T-helper 2 cell treated with Interferon-gamma antibody and Interleukin-4, amounts not matched to agents 100 ng/mL and 5 ng/mL, for 36 hours (primary cell): ENCODE data around the gene MARK3. TPM values are rescaled to one million over a fixed set of nuclear protein-coding genes. Genes with fewer than 3 reads are reported as not detected.

ENCODE experiments used
- intact Hi-C: fragments of 100-400 bp; cut with micrococcal nuclease; formaldehyde crosslinking; loops from one replicate; pipeline ENCODE4 v1.15.1; 2023
- total RNA-seq: library from RNA; stranded (reverse); gene quantifications from 2 replicates; pipeline ENCODE4 v1.2.3, GENCODE V29; 2022

The MARK3 gene
- total RNA-seq, 1 donor from 2014 or later, result 78.0 TPM

DNA sequence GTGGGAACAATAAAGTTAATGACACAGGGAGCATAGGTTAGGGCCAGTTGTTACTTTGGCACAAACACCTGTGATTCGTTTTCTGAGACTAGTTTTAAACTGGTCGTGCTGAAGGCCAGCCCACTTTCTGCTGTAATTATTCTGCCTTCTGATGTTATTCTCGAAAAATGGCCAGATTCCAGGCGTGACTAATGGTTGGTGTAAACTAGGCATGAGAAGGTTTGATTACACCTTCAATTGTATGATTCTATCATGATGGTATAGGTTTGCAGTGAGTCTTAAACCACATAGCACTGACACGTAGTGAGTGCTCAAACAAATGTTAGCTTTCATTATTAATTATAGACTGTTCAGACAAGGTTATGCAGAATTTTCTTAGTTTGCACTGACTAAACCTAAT lies 98.4 kb downstream of the MARK3 start:
- intact Hi-C loops, result no loop called here

DNA sequence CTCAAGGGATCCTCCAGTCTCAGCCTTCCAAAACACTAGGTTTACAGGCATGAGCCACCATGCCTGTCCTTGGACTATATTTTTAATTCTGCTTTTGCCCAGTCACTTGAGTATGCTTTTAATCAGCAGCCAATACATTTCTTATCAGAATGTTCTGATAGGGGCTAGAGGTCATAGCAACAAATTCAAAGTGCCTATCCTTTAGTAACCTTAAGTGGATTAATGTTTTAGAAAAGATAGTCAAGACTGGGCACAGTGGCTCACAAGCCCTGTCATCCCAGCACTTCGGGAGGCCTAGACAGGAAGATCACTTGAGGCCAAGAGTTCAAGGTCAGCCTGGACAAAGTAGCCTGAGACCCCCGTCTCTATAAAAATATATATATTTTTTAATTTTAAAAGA lies 100.3 kb downstream of the MARK3 start:
- intact Hi-C loops, result no loop called here

DNA sequence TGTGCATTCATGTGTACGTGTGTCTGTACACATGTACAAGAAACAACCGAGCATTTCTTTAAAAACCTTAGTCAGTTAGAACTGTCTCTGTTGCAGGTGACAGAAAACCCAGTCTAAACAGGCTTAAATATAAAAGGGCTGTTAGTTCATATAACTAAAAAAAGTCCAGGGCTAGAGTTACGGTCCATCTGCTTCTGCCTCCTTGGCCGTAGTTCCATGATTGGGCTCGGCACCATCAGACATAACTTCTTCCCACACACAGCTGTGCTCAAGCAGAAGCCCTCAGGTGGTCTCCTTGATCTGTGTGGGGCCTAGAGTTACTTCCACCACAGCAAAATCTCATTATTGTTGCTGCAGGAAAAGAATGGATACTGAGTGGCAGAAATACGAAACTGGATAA lies 102.9 kb downstream of the MARK3 start:
- intact Hi-C loops, result no loop called here

DNA sequence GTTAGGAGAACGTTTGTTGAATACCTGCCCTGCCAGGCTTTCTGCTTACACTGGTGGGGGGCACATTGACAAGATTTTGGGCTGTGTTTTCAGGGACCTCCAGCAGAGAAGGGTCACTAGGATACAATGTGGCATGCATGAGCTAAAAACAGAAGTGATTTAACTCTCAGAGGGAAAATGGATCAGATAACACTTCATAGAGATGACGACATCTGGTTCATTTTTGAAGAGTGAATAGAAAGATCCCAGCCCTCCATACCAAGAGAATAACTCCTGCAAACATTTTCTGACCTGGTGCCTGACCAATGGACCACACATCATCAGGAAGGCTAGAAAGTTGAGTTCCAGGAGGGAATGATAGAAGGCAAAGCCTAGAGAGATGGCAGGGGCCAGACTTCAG lies 103.7 kb downstream of the MARK3 start:
- intact Hi-C loops, result no loop called here

DNA sequence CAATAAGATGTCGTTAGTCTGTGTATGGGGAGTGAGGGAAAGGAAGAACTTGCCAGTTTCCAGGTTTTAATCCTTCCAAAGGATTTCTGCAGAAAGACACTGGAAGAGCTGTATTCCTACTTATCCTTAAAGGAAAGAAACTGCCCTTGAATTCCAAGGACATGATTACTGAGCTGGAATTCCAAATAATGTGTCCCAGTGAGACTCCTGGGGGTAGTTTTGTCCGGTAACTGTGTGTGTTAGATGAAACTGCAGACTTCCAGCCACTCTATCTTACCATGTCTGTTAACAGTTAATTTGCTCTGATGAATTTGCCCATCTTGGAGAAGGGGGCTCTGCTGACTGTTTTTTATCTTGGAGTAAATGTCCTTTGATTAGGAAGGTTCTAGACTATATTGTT lies 104.4 kb downstream of the MARK3 start:
- intact Hi-C loops, result no loop called here

DNA sequence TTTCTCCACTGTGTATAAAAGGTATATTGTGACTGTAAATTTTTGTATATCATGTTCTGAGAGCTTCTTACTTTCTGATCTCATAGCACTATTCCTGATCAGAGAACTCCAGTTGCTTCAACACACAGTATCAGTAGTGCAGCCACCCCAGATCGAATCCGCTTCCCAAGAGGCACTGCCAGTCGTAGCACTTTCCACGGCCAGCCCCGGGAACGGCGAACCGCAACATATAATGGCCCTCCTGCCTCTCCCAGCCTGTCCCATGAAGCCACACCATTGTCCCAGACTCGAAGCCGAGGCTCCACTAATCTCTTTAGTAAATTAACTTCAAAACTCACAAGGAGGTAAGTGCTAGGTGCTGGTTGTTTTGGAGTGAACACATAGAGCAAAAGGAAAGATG lies 106.5 kb downstream of the MARK3 start:
- intact Hi-C loops, result no loop called here

DNA sequence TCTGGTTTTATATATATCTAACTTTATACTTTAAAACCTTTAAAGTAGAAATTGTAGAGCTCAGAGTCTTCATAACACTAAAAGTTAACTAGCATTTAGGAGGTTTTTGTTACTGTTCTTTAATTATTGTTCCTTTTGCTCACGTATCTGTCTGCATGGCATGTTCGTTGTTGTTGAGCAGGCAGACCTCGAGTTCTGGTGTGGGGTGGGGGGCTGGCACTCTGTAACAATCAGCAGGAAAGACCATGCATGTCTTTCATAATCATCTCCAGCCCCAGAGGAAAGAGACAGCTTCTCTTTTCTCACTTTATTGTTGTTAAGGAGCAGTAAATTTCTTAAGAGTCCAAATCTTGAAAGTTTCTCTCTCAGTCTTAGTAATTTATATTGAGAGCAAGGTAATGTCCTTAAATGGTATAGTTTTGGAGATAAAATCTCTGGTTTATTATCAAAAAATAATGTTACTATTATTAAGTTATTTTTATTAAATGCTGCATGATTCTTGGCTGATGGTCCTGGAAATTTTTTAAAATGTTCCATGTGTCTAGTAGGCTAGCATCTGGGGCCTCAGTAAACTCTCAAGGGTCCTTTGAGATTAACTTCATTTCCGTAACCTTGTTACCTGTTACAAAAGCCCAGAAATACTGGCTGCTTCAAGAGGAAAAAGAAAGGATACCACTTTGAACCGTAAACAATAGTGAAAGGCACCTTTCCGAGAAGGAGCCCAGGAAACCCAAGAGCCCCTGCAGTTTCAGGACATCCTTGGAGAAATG lies 107.1 kb downstream of the MARK3 start:
- intact Hi-C loops, result no loop called here

DNA sequence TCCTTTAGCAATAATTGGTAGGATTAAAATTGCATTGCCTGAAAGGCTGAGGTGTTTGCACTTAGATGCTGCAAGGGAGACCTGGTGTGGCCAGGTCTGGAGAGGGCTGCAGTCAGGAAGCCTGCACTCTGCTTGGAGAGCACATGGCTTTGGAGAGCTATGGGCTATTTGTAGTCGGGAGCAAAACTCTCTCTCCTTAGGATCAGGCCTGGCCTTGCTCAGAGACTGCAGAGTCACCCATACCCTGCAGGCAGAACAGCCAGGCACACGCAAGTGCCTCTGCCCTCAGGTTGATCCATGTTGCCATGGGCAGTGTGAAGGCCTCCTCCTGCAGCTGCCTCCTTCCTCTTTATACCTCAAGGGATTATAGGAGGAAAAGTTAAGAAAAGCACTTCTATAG lies 110.6 kb downstream of the MARK3 start:
- intact Hi-C loops, result no loop called here

DNA sequence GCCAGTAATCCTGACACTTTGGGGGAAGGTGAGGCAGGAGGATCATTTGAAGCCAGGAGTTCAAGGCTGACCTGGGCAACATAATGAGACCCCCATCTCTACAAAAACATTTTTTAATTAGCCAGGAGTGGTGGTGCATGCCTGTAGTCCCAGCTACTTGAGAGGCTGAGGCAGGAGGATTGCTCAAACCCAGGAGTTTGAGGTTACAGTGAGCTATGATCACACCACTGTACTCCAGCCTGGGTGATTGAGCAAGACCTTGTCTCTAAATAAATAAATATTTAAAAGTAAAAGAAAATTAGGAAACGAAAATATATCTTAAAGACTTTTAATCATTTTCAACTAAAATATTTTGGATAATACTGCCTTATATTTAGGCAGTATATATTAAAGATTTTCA lies 111.6 kb downstream of the MARK3 start:
- intact Hi-C loops, result no loop called here

DNA sequence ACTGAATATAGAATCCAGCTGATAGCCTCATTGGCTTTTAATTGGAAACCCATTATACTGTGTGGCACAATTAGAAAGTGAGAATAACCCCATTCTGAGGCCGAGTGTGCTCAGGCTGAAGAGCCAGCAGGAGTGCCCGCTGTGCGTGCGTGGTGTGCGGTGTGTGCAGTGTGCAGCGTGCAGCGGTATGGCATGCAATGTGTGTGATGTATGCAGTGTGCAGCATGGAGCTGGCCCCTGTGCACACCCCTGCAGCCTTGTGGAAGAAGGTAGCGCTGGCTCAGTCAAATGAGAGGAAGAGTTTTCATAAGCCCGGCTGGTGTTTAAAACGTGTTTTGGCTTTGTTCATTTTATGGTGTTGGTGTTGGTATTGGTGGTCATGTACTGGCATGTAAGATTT lies 114.5 kb downstream of the MARK3 start:
- intact Hi-C loops, result loop anchor here (1.0 kb wide), 1 partner anchor 47 kb away; no protein-coding TSS in a partner anchor

DNA sequence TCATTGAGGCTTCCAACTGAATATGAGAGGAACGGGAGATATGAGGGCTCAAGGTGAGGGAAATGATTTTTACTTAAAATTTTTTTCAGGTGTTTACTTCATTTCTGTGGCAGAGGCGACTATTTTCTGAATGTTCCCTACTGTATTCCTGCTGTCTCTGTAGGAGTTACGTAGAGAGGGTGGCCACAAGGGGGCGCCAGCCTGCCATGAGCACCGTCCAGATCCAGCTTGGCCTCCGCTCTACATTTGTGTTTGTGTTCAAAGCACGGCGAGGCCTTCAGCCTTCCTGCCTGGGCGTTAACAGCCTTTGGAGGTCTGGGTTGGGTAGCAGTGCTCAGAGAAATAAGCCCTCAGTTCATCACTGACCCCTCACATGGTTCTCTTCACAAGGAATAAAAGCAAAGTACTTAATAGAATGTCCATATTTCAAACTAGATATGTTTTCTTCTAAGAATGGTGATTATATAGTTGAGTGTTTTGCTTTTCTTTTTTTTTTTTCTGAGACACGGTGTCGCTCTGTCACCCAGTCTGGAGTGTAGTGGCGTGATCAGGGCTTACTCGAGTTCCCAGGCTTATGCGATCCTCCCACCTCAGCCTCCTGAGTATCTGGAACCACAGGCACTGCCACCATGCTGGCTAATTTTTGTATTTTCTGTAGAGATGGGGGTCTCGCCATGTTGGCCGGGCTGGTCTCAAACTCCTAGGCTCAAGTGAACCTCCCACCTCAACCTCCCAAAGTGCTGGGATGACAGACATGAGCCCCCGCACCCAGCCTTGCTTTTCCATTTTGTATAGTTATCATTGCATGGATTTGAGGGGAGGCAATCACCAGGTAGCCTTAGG lies 115.2 kb downstream of the MARK3 start:
- intact Hi-C loops, result loop anchor here (1.0 kb wide), 1 partner anchor 46 kb away; no protein-coding TSS in a partner anchor

DNA sequence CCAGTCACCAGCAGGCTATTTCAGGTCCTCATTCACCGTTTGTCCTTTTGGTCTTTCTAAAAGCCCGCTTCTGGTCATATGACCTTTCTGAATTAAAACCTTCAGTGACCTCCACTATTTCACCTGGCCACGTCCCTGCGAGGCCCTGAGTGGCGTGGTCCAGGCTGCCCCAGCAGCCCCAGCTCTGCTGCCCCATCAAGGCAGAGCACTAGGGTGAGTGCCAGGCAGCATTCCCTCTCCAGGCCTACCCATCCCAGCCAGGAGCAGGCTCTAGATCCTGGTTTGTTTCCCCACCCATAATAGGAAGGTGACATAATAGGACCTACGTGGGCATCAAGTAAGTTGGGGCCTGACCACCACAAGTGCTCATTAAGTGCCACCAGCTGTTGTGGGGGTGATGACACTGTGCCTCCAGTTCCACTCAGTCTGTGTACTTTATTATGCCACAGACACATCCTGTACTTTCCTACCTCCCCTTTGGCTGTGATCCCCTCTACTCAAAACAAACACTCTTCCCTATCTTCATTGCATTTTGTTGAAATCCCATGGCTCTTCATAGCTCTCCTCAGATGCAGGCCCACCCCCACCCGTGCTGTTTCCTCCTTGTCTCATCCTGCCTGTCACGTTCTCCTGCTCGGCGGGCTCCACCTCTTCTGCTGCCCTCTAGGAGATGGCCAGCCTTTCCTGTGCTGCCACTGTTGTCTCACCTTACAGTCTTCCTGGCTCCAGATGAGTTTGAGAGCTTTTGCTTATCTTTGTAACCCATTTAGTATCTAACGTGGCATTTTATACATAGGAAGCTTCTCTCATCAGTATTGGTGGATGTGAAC lies 116.0 kb downstream of the MARK3 start:
- intact Hi-C loops, result no loop called here

DNA sequence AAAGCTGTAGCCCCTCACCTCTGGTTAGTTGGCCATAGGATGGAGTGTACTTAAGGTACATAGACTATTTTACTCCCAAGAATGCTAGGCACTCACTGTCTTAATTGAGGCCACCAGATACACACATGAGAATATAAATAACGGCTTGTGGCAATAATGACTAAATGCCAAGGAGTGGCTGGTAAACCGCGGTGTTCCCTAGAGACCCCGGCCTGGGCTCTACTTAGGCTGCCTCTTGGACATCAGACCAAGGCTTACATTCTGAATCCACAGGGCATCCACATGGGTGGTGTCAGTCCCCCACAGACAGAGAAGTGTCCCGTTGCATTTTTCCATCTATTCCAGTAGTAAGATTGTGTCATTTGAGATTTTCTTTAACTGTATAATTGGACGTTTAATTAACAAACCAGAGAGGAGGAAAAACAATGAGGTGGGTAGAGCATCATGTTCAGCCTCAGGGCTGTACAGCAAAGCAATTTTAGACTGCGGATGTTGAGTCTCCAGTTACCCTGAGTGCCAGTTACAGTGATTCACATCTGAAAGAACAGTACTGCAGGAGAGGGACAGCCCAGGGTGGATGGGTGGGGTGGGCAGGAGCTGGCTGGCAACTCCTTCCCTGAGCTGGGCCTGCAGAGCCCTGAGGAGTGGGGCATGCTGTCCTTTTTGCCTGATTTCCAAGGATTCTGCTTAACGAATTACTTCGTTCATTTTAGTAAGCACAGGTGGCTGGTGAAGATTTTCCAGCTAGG lies 116.9 kb downstream of the MARK3 start:
- intact Hi-C loops, result no loop called here

DNA sequence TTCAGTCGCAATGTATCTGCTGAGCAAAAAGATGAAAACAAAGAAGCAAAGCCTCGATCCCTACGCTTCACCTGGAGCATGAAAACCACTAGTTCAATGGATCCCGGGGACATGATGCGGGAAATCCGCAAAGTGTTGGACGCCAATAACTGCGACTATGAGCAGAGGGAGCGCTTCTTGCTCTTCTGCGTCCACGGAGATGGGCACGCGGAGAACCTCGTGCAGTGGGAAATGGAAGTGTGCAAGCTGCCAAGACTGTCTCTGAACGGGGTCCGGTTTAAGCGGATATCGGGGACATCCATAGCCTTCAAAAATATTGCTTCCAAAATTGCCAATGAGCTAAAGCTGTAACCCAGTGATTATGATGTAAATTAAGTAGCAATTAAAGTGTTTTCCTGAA lies 117.7 kb downstream of the MARK3 start:
- intact Hi-C loops, result no loop called here

DNA sequence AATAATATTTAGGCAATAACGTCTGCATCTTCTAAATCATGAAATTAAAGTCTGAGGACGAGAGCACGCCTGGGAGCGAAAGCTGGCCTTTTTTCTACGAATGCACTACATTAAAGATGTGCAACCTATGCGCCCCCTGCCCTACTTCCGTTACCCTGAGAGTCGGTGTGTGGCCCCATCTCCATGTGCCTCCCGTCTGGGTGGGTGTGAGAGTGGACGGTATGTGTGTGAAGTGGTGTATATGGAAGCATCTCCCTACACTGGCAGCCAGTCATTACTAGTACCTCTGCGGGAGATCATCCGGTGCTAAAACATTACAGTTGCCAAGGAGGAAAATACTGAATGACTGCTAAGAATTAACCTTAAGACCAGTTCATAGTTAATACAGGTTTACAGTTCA lies 118.1 kb downstream of the MARK3 start:
- intact Hi-C loops, result no loop called here

DNA sequence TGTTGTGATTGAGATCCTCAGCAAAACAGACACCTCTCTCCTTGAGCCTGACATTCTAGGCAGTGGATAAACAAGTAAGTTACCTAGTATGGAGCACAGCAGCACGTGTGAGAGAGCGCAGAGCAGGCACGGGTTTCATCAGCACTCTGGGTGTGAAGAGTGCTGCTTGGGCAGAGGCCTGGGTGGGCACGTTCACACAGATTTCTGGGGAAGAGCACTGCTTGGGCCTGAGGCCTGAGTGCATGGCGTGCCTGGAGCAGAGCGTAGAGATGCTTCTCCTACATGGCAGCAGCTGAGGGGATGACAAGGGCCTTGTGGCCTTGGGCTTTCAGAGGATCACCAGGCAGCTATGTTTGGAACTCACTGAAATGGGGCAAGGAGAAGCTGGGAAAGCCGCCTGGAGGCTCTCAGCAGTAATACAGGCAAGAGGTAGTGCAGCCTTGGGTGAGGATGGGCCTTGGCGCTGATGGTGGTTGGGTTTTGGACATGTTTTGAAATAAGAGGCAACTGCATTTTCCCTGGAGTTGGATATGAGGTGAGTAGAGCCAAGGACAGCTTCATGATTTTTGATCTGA lies 119.9 kb downstream of the MARK3 start:
- intact Hi-C loops, result no loop called here

DNA sequence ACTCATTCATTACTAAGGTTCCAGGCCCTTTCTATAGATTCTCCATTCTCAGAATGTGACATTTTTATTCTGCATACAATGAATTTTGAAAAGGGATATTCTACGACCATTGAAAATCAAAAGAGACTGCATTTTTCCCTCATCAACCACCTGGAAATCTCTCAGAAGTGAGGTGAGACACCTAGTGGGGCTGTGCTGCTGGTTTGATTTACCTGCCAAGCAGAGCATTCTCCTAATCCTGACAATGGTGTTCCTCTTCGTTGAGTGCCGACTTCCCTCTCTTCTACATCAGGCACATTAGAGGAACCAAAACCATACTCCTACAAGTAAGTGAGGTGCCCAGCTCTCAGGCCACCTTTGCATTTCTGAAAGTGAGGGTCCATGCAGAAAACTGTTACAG lies 122.5 kb downstream of the MARK3 start:
- intact Hi-C loops, result no loop called here

DNA sequence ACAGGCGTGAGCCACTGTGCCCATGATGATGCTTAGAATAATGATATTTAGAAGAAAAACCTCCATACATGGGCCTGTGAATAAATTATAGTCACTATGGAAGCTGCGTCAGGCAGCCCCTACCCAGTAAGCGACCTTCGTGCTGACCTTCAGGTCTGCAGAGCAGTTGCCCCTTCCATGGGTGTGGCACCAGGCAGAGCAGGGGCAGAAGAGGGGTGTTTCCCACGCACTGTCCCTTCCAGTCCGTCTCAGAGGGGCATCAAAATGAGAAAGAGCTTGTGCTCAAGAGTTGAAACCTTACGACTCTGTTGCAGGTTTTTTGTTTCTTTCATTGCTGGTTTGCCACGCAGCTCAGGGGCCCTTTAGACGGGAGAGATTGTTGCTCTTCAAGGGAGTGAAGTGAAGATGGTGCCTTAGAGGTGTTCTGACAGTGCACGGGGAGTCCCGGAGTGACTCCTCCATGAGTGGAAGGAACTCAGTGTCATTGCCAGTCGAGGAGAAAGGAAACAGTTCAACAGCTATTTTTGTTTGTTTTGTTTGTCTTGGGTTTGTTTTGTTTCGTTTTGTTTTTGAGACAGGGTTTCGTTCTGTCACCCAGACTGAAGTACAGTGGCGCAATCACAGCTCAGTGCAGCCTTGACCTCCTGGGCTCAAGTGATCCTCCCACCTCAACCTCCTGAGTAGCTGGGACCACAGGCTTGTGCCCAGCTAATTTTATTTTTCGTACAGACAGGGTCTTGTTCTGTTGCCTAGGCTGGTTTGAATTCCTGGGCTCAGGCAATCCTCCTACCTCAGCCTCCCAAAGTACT lies 123.5 kb downstream of the MARK3 start:
- intact Hi-C loops, result no loop called here

DNA sequence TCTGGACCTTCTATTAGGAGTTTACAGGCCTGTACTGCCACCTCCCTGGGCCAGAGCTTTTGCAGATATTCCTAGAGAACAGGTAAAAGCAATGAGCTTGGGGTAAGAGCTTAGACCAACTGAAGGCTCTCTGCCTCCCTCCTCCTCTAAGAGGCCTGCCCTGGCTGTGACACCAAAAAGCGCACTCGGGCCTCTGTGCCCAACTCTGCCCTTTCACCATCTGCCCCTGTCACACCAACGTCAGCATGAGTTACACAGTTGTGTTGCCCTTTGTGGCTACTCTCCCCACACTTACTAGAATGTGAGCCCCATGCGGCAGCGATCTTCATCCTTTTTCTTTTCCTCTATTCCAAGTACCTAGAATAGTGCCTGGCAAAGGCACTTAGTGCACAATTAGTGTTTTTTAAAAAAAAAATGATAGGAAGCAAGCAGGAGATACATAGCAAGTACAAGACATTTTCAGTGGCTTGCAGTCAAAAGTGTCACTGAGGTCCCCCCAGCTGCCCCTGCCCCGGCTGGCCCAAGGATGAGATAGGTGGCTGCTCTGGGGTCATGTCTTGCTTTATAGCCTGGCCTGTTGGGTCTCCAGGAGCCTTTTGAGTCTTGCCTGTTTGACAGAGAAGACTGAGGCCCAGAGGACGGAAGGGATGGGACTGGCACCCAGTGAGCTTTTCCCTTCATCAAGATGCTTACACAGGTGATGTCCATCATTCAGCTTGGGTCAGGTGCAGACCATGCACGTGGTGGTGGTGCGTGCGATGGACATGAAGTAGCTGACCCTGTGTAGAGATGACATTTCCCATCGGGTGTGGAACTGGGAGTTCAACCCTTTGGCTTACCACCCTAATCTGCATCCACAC lies 124.9 kb downstream of the MARK3 start:
- intact Hi-C loops, result no loop called here
